H9 (cell line): ENCODE data around the gene EHD1. TPM values are rescaled to one million over a fixed set of nuclear protein-coding genes. Genes with fewer than 3 reads are reported as not detected.

Experiments
- DNase-seq: peaks from one replicate; pipeline ENCODE4 v3.0.0-alpha.2; 2017
- H2AFZ ChIP-seq: one replicate; pipeline ENCODE4 v1.6.1; 2013; ENCODE audit warnings: mild to moderate bottlenecking, low read length, control low read depth, moderate library complexity
- H2AK5ac ChIP-seq: 2 replicates; pipeline ENCODE4 v1.6.1; 2013; ENCODE audit warnings: low read length, control low read depth, mixed read lengths; ENCODE audit not compliant: insufficient read length
- H2BK120ac ChIP-seq: one replicate; pipeline ENCODE4 v1.6.1; 2013; ENCODE audit warnings: low read depth, mild to moderate bottlenecking, low read length, control low read depth, inconsistent platforms; ENCODE audit not compliant: poor library complexity, severe bottlenecking
- H2BK12ac ChIP-seq: 2 replicates; pipeline ENCODE4 v1.6.1; 2013; ENCODE audit warnings: low read length, control low read depth, mixed read lengths, low read depth; ENCODE audit not compliant: insufficient read length
- H2BK15ac ChIP-seq: 2 replicates; pipeline ENCODE4 v1.6.1; 2013; ENCODE audit warnings: low read depth, low read length, control low read depth
- H2BK20ac ChIP-seq: one replicate; pipeline ENCODE4 v1.6.1; 2013; ENCODE audit warnings: low read depth, mild to moderate bottlenecking, low read length, control low read depth, inconsistent platforms; ENCODE audit not compliant: poor library complexity, severe bottlenecking
- H2BK5ac ChIP-seq: 2 replicates; pipeline ENCODE4 v1.6.1; 2013; ENCODE audit warnings: low read length, control low read depth, mixed read lengths; ENCODE audit not compliant: insufficient read length
- H3K14ac ChIP-seq: 2 replicates; pipeline ENCODE4 v1.6.1; 2013; ENCODE audit warnings: low read length, control low read depth; ENCODE audit not compliant: insufficient read depth
- H3K18ac ChIP-seq: 2 replicates; pipeline ENCODE4 v1.6.1; 2013; ENCODE audit warnings: low read depth, mild to moderate bottlenecking, mixed read lengths, low read length, control low read depth; ENCODE audit not compliant: insufficient read length
- H3K23ac ChIP-seq: 2 replicates; pipeline ENCODE4 v1.6.1; 2013; ENCODE audit warnings: low read length, control low read depth, mixed read lengths, low read depth; ENCODE audit not compliant: insufficient read length
- H3K23me2 ChIP-seq: 2 replicates; pipeline ENCODE4 v1.6.1; 2013; ENCODE audit warnings: low read depth, mild to moderate bottlenecking, mixed read lengths, low read length, control low read depth; ENCODE audit not compliant: insufficient read length, poor library complexity, severe bottlenecking
- H3K27ac ChIP-seq: 2 replicates; pipeline ENCODE4 v1.5.1; 2013; ENCODE audit warnings: low read length, control low read depth, mixed read lengths, low read depth; ENCODE audit not compliant: insufficient read length
- H3K27me3 ChIP-seq: 2 replicates; pipeline ENCODE4 v1.6.1; 2013; ENCODE audit warnings: low read length, control low read depth, inconsistent platforms; ENCODE audit not compliant: insufficient read depth
- H3K4ac ChIP-seq: 2 replicates; pipeline ENCODE4 v1.6.1; 2013; ENCODE audit warnings: low read depth, mild to moderate bottlenecking, control low read depth, inconsistent platforms, low read length, moderate library complexity
- H3K4me1 ChIP-seq: 2 replicates; pipeline ENCODE4 v1.6.1; 2013; ENCODE audit warnings: low read length, control low read depth, inconsistent platforms; ENCODE audit not compliant: insufficient read depth
- H3K4me2 ChIP-seq: 2 replicates; pipeline ENCODE4 v1.6.1; 2013; ENCODE audit warnings: low read length, control low read depth, mixed read lengths; ENCODE audit not compliant: insufficient read length, insufficient read depth
- H3K56ac ChIP-seq: 2 replicates; pipeline ENCODE4 v1.6.1; 2013; ENCODE audit warnings: low read depth, mild to moderate bottlenecking, mixed read lengths, low read length, control low read depth; ENCODE audit not compliant: insufficient read length
- H3K79me1 ChIP-seq: 2 replicates; pipeline ENCODE4 v1.6.1; 2013; ENCODE audit warnings: low read depth, mild to moderate bottlenecking, moderate library complexity, low read length, control low read depth, inconsistent platforms; ENCODE audit not compliant: insufficient read depth, poor library complexity, severe bottlenecking
- H3K79me2 ChIP-seq: 2 replicates; pipeline ENCODE4 v1.6.1; 2013; ENCODE audit warnings: low read length, control low read depth, inconsistent platforms; ENCODE audit not compliant: insufficient read depth
- H3K9ac ChIP-seq: 2 replicates; pipeline ENCODE4 v1.6.1; 2013; ENCODE audit warnings: low read length, control low read depth, mixed read lengths; ENCODE audit not compliant: insufficient read length; ENCODE audit errors: extremely low read depth
- H3K9me3 ChIP-seq: one replicate; pipeline ENCODE4 v1.6.1; 2013; ENCODE audit warnings: low read depth, low read length, inconsistent platforms; ENCODE audit not compliant: control insufficient read depth
- H3T11ph ChIP-seq: one replicate; pipeline ENCODE4 v1.6.1; 2013; ENCODE audit warnings: mild to moderate bottlenecking, low read length, control low read depth, inconsistent platforms
- H4K20me1 ChIP-seq: one replicate; pipeline ENCODE4 v1.6.1; 2013; ENCODE audit not compliant: control insufficient read depth, insufficient read length, insufficient read depth
- H4K5ac ChIP-seq: 2 replicates; pipeline ENCODE4 v1.6.1; 2013; ENCODE audit warnings: low read depth, mild to moderate bottlenecking, mixed read lengths, low read length, control low read depth; ENCODE audit not compliant: insufficient read length
- H4K8ac ChIP-seq: replicated peaks from 2 replicates; pipeline ENCODE4 v1.6.1; 2013; ENCODE audit warnings: low read length, control low read depth, mixed read lengths, low read depth; ENCODE audit not compliant: insufficient read length
- H4K91ac ChIP-seq: 2 replicates; pipeline ENCODE4 v1.6.1; 2013; ENCODE audit warnings: low read depth, mild to moderate bottlenecking, moderate library complexity, mixed read lengths, low read length, control low read depth; ENCODE audit not compliant: insufficient read length
- H3K27ac Mint-ChIP-seq, 3 experiments: 2 replicates in 2 of 3; 3 replicates in 1 of 3; pipeline ENCODE4 v1.8.0; 2020 to 2021; ENCODE audit warnings: mixed read lengths in 3 of 3, mild to moderate bottlenecking in 1 of 3, moderate library complexity in 1 of 3
- H3K27me3 Mint-ChIP-seq: 2 replicates; pipeline ENCODE4 v1.8.0; 2021; ENCODE audit warnings: low read depth, mild to moderate bottlenecking, moderate library complexity, mixed read lengths
- H3K36me3 Mint-ChIP-seq, 3 experiments: 2 replicates in 2 of 3; 3 replicates in 1 of 3; pipeline ENCODE4 v1.8.0; 2020 to 2021; ENCODE audit warnings: low read depth in 3 of 3, mixed read lengths in 3 of 3; ENCODE audit not compliant: insufficient read depth in 1 of 3
- H3K4me1 Mint-ChIP-seq, 2 experiments: 2 replicates each; pipeline ENCODE4 v1.8.0; 2020; ENCODE audit warnings: mixed read lengths in 2 of 2
- H3K4me3 Mint-ChIP-seq, 2 experiments: 2 replicates in 1 of 2; 3 replicates in 1 of 2; pipeline ENCODE4 v1.8.0; 2020 to 2021; ENCODE audit warnings: mild to moderate bottlenecking in 2 of 2, mixed read lengths in 2 of 2, moderate library complexity in 1 of 2
- H3K9me3 Mint-ChIP-seq, 2 experiments: 2 replicates in 1 of 2; 3 replicates in 1 of 2; pipeline ENCODE4 v1.8.0; 2020; ENCODE audit warnings: mild to moderate bottlenecking in 2 of 2, mixed read lengths in 2 of 2, moderate library complexity in 1 of 2
- WGBS: extraction: QIAGEN DNeasy Blood & Tissue Kit; methylation state at CpG from one replicate; pipeline ENCODE4 v1.1.7; 2013; ENCODE audit warnings: missing lambda C conversion rate, low lambda C conversion rate, mixed read lengths; ENCODE audit not compliant: insufficient read length; ENCODE audit errors: extremely low coverage; 5-methylcytosine and 5-hydroxymethylcytosine counted together
- total RNA-seq: library from RNA; stranded (reverse); gene quantifications from 2 replicates; pipeline ENCODE4 v1.2.1, GENCODE V29; 2021
- TF ChIP-seq, protein P1 (sequence below): fragments of 200-600 bp; sonication (generic); conservative IDR thresholded peaks from 3 replicates; pipeline ENCODE4 v1.8.0; 2021; ENCODE audit warnings: antibody characterized with exemption, mild to moderate bottlenecking

Gene EHD1
- total RNA-seq, 1 experiment from 2014 or later: 31.0 TPM

DNA sequence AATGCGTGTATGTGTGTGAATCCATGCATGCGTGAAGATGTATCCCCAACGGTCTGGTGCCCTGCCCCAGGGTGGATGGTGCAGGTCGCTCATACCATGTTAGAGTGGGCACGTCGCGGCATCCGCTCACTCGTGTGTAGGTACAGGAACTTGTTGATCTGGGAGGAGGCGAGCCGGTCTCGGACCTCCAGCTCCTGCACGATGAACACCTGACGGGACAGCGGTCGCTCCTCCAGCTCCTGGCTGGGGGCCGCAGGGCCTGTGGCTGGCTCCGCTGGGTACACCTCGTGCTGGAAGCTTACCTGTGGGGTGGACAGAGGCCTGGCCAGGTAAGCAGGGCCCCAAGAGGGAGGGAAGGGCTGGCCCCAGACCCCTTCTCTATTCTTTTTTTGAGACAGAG lies 20.1 kb upstream of the EHD1 start:
- Histone ChIP-seq H2BK5ac (no peak overlapping the region), H4K91ac (no peak overlapping the region), H3K18ac (no peak overlapping the region), H2BK120ac (no peak overlapping the region), H2AK5ac (no peak overlapping the region), H2BK12ac (no peak overlapping the region), H3K79me2 (no peaks in the 10 kb centered on the region), H3K4ac (no peak overlapping the region), H2BK20ac (no peak overlapping the region), H3K27me3 (no peaks in the 10 kb centered on the region), H4K20me1 (peaks cover 4% of the 10 kb centered on the region), H3K9me3 (no peaks in the 10 kb centered on the region), H3K79me1 (no peaks in the 10 kb centered on the region), H3K4me2 (no peak overlapping the region), H2BK15ac (no peak overlapping the region), H3K23me2 (no peaks in the 10 kb centered on the region), H3K4me1 (no peaks in the 10 kb centered on the region), H3K14ac (no peak overlapping the region), H2AFZ (no peak overlapping the region), H3K23ac (no peak overlapping the region), H4K5ac (no peak overlapping the region), H3K9ac (no peak overlapping the region), H3T11ph (no peak overlapping the region), H3K56ac (no peak overlapping the region), H4K8ac (no peak overlapping the region), H3K27ac (no peak overlapping the region)
- WGBS: no CpG with 5 or more reads among the region's 19 CpGs
- no peak overlapping the region for H3K4me3 Mint-ChIP-seq
- peak overlapping the region in 1 of 3 experiments; percentile 35; a peak in 2 of 7 replicates for H3K27ac Mint-ChIP-seq
- no peaks in the 10 kb centered on the region for H3K27me3 Mint-ChIP-seq
- H3K36me3 Mint-ChIP-seq: peaks cover 0 to 32% (median 27%) of the 10 kb centered on the region in 3 experiments; a peak in 6 of 7 replicates
- TF ChIP-seq, protein P1, sequence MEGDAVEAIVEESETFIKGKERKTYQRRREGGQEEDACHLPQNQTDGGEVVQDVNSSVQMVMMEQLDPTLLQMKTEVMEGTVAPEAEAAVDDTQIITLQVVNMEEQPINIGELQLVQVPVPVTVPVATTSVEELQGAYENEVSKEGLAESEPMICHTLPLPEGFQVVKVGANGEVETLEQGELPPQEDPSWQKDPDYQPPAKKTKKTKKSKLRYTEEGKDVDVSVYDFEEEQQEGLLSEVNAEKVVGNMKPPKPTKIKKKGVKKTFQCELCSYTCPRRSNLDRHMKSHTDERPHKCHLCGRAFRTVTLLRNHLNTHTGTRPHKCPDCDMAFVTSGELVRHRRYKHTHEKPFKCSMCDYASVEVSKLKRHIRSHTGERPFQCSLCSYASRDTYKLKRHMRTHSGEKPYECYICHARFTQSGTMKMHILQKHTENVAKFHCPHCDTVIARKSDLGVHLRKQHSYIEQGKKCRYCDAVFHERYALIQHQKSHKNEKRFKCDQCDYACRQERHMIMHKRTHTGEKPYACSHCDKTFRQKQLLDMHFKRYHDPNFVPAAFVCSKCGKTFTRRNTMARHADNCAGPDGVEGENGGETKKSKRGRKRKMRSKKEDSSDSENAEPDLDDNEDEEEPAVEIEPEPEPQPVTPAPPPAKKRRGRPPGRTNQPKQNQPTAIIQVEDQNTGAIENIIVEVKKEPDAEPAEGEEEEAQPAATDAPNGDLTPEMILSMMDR: no peak
- peaks cover 0 to 3% of the 10 kb centered on the region in 2 experiments; a peak in 1 of 4 replicates for H3K4me1 Mint-ChIP-seq
- DNase-seq: no peak
- H3K9me3 Mint-ChIP-seq: no peaks in the 10 kb centered on the region
